Hepatocyte (in vitro differentiated cells): ENCODE results near the gene AFTPH.

Experiments
- EZH2 ChIP-seq: fragments of 200-600 bp; sonication (generic); IDR thresholded peaks from 2 replicates; pipeline ENCODE4 v1.6.1; 2016; ENCODE audit warnings: antibody characterized with exemption, mild to moderate bottlenecking, borderline replicate concordance
- EZH2phosphoT487 ChIP-seq: fragments of 200-600 bp; sonication (generic); IDR thresholded peaks from one replicate; pipeline ENCODE4 v1.6.1; 2018; ENCODE audit warnings: antibody characterized with exemption, mild to moderate bottlenecking, low read depth, moderate library complexity; ENCODE audit not compliant: unreplicated experiment, severe bottlenecking
- TF ChIP-seq, protein P1 (sequence below): fragments of 200-600 bp; sonication (generic); IDR thresholded peaks from 2 replicates; pipeline ENCODE4 v1.5.1; 2016; ENCODE audit warnings: antibody characterized with exemption, mild to moderate bottlenecking; ENCODE audit not compliant: poor library complexity

DNA sequence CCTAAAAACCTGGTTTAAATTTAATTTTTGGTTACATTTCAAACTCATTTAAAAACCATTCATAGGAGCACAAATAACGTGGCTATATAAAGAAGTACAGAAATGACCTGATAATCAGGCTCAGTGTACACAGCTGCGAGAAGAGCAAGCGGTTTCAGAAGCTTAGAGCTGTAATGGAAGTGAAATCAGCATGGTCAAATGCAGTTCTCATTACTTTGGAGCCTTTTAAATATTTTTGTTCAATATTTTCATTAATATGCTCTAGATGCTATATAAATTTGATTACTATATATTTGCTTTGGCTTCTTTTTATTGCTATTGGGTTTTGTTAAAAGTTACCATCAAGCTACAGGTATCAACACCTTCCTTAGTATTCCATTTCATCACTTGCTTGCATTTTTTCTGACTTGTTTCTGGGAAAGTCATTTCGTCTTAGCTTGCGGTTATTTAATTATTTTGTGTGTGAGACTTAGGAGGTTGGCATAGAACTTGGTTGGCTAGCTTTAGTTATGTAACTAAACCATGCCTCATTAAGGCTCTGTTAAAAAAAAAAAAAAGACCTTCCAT is 58.7 kb downstream of the AFTPH start:
- TF ChIP-seq, protein P1, sequence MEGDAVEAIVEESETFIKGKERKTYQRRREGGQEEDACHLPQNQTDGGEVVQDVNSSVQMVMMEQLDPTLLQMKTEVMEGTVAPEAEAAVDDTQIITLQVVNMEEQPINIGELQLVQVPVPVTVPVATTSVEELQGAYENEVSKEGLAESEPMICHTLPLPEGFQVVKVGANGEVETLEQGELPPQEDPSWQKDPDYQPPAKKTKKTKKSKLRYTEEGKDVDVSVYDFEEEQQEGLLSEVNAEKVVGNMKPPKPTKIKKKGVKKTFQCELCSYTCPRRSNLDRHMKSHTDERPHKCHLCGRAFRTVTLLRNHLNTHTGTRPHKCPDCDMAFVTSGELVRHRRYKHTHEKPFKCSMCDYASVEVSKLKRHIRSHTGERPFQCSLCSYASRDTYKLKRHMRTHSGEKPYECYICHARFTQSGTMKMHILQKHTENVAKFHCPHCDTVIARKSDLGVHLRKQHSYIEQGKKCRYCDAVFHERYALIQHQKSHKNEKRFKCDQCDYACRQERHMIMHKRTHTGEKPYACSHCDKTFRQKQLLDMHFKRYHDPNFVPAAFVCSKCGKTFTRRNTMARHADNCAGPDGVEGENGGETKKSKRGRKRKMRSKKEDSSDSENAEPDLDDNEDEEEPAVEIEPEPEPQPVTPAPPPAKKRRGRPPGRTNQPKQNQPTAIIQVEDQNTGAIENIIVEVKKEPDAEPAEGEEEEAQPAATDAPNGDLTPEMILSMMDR: no peak
- TF ChIP-seq EZH2 (no peak), EZH2phosphoT487 (no peak)
